BLaER1 treated with 17β-estradiol and CSF1 and Interleukin-3, amounts not matched to agents 10 nM and 100 nM (cell line): Measurements from ENCODE around the gene SLC35A5.

Experiments used
- H3K27ac ChIP-seq, 11 experiments: shearing (Covaris generic); formaldehyde crosslinking; 2 replicates each; pipeline ENCODE4 v1.8.1; 2022
- H3K27me3 ChIP-seq, 11 experiments: shearing (Covaris generic); formaldehyde crosslinking; 2 replicates each; pipeline ENCODE4 v1.8.1; 2022
- H3K36me3 ChIP-seq, 11 experiments: shearing (Covaris generic); formaldehyde crosslinking; 2 replicates each; pipeline ENCODE4 v1.8.1; 2022
- H3K4me1 ChIP-seq, 10 experiments: shearing (Covaris generic); formaldehyde crosslinking; 2 replicates each; pipeline ENCODE4 v1.8.1; 2022
- H3K4me2 ChIP-seq, 11 experiments: shearing (Covaris generic); formaldehyde crosslinking; 2 replicates each; pipeline ENCODE4 v1.8.1; 2022
- H3K4me3 ChIP-seq, 10 experiments: shearing (Covaris generic); formaldehyde crosslinking; 2 replicates each; pipeline ENCODE4 v1.8.1; 2022
- H3K9ac ChIP-seq, 11 experiments: shearing (Covaris generic); formaldehyde crosslinking; 2 replicates each; pipeline ENCODE4 v1.8.1; 2022
- H3K9me3 ChIP-seq, 11 experiments: shearing (Covaris generic); formaldehyde crosslinking; replicated peaks in 1 of 11; 2 replicates each; pipeline ENCODE4 v1.8.1; 2022
- H4K20me1 ChIP-seq, 11 experiments: shearing (Covaris generic); formaldehyde crosslinking; 2 replicates each; pipeline ENCODE4 v1.8.1; 2022
- Cebpa-rat ChIP-seq, 11 experiments: shearing (Covaris generic); IDR thresholded peaks; 2 replicates each; pipeline ENCODE4 v1.8.1; 2022

Gene SLC35A5

GRCh38 chr3:112605285-112605684 is 43.4 kb downstream of the SLC35A5 start:
- Histone ChIP-seq H3K36me3 (no peaks in the 10 kb centered on the region), H3K27ac (no peak overlapping the region; a peak in 2 of 22 replicates), H3K9me3 (no peaks in the 10 kb centered on the region), H3K4me1 (peaks cover 10 to 18% (median 16%) of the 10 kb centered on the region in 10 experiments), H3K9ac (no peak overlapping the region), H3K27me3 (no peaks in the 10 kb centered on the region), H3K4me3 (no peak overlapping the region), H4K20me1 (no peaks in the 10 kb centered on the region), H3K4me2 (peak overlapping the region; percentile 14 to 80 (median 65); a peak in 17 of 22 replicates)
- no peak for TF ChIP-seq Cebpa-rat (IDR thresholded peaks at IDR 0.05)

- H3K4me3 ChIP-seq, result no peak overlapping the region
- H3K9ac ChIP-seq, result no peak overlapping the region
- H3K27me3 ChIP-seq, result no peaks in the 10 kb centered on the region
- peaks cover 10 to 20% (median 16%) of the 10 kb centered on the region in 10 experiments for H3K4me1 ChIP-seq
- no peaks in the 10 kb centered on the region for H3K9me3 ChIP-seq
- no peaks in the 10 kb centered on the region for H4K20me1 ChIP-seq
- no peak for TF ChIP-seq Cebpa-rat (IDR thresholded peaks at IDR 0.05)
- H3K27ac ChIP-seq, result no peak overlapping the region
- H3K4me2 ChIP-seq, result no peak overlapping the region
- H3K36me3 ChIP-seq, result no peaks in the 10 kb centered on the region
These were observed 44.3 kb downstream of the SLC35A5 start for GRCh38 chr3:112606098-112606497.

GRCh38 chr3:112607863-112608262 is 46.0 kb downstream of the SLC35A5 start:
- Histone ChIP-seq H3K27ac (no peak overlapping the region), H3K4me1 (peaks cover 10 to 20% (median 16%) of the 10 kb centered on the region in 10 experiments), H3K9me3 (no peaks in the 10 kb centered on the region), H3K4me2 (no peak overlapping the region), H3K9ac (no peak overlapping the region), H3K27me3 (no peaks in the 10 kb centered on the region), H4K20me1 (no peaks in the 10 kb centered on the region), H3K4me3 (no peak overlapping the region), H3K36me3 (no peaks in the 10 kb centered on the region)
- TF ChIP-seq Cebpa-rat (IDR thresholded peaks at IDR 0.05), result no peak

- Histone ChIP-seq H3K9me3 (no peaks in the 10 kb centered on the region), H3K27me3 (no peaks in the 10 kb centered on the region), H3K4me1 (peaks cover 4 to 12% (median 5%) of the 10 kb centered on the region in 10 experiments; a peak in 18 of 20 replicates), H3K27ac (no peak overlapping the region), H3K4me2 (peak overlapping the region in 1 of 11 experiments; percentile 42; a peak in 1 of 22 replicates), H3K36me3 (no peaks in the 10 kb centered on the region), H3K9ac (no peak overlapping the region), H4K20me1 (no peaks in the 10 kb centered on the region), H3K4me3 (no peak overlapping the region)
- TF ChIP-seq Cebpa-rat (IDR thresholded peaks at IDR 0.05), result no peak
These were observed 48.3 kb downstream of the SLC35A5 start for GRCh38 chr3:112610121-112610520.

- TF ChIP-seq Cebpa-rat (IDR thresholded peaks at IDR 0.05), result no peak
These were observed 50.1 kb downstream of the SLC35A5 start for GRCh38 chr3:112611752-112612515.

GRCh38 chr3:112615989-112616731 is 54.3 kb downstream of the SLC35A5 start:
- Histone ChIP-seq H3K4me2 (no peak overlapping the region), H3K27ac (no peak overlapping the region), H3K9me3 (no peaks in the 10 kb centered on the region), H3K4me3 (no peak overlapping the region), H3K27me3 (no peaks in the 10 kb centered on the region), H3K9ac (no peak overlapping the region), H4K20me1 (no peaks in the 10 kb centered on the region), H3K4me1 (peaks cover 0 to 7% (median 0%) of the 10 kb centered on the region in 10 experiments; a peak in 3 of 20 replicates), H3K36me3 (no peaks in the 10 kb centered on the region)
- TF ChIP-seq Cebpa-rat (IDR thresholded peaks at IDR 0.05), result no peak

More at GRCh38 chr3:112611752-112612515, 50.1 kb downstream of the SLC35A5 start:
- Histone ChIP-seq H3K4me3 (no peak overlapping the region), H4K20me1 (no peaks in the 10 kb centered on the region), H3K4me2 (no peak overlapping the region), H3K9ac (no peak overlapping the region), H3K36me3 (no peaks in the 10 kb centered on the region), H3K27me3 (no peaks in the 10 kb centered on the region), H3K9me3 (no peaks in the 10 kb centered on the region), H3K27ac (no peak overlapping the region), H3K4me1 (peaks cover 0 to 9% (median 0%) of the 10 kb centered on the region in 10 experiments; a peak in 2 of 20 replicates)

GRCh38 chr3:112617285-112617684 is 55.4 kb downstream of the SLC35A5 start:
- no peaks in the 10 kb centered on the region for H3K27me3 ChIP-seq
- H3K27ac ChIP-seq, result no peak overlapping the region
- H4K20me1 ChIP-seq, result no peaks in the 10 kb centered on the region
- H3K36me3 ChIP-seq, result no peaks in the 10 kb centered on the region
- H3K4me3 ChIP-seq, result no peak overlapping the region
- H3K9ac ChIP-seq, result no peak overlapping the region
- H3K9me3 ChIP-seq, result no peaks in the 10 kb centered on the region
- no peak for TF ChIP-seq Cebpa-rat (IDR thresholded peaks at IDR 0.05)
- H3K4me1 ChIP-seq, result peaks cover 0 to 7% (median 0%) of the 10 kb centered on the region in 10 experiments; a peak in 3 of 20 replicates
- no peak overlapping the region for H3K4me2 ChIP-seq

GRCh38 chr3:112619295-112619694 is 57.5 kb downstream of the SLC35A5 start:
- H3K27ac ChIP-seq, result no peak overlapping the region
- no peaks in the 10 kb centered on the region for H3K9me3 ChIP-seq
- no peak for TF ChIP-seq Cebpa-rat (IDR thresholded peaks at IDR 0.05)

GRCh38 chr3:112623213-112623612 is 61.4 kb downstream of the SLC35A5 start:
- Histone ChIP-seq H4K20me1 (no peaks in the 10 kb centered on the region), H3K9ac (no peak overlapping the region), H3K4me2 (no peak overlapping the region), H3K4me1 (peaks cover 0 to 7% (median 0%) of the 10 kb centered on the region in 10 experiments; a peak in 3 of 20 replicates), H3K4me3 (no peak overlapping the region), H3K27ac (no peak overlapping the region), H3K27me3 (no peaks in the 10 kb centered on the region), H3K9me3 (no peaks in the 10 kb centered on the region), H3K36me3 (no peaks in the 10 kb centered on the region)
- TF ChIP-seq Cebpa-rat (IDR thresholded peaks at IDR 0.05), result no peak

More at GRCh38 chr3:112619295-112619694, 57.5 kb downstream of the SLC35A5 start:
- Histone ChIP-seq H3K4me3 (no peak overlapping the region), H3K36me3 (no peaks in the 10 kb centered on the region), H3K4me2 (no peak overlapping the region; a peak in 1 of 22 replicates), H3K9ac (no peak overlapping the region), H3K27me3 (no peaks in the 10 kb centered on the region), H3K4me1 (peaks cover 0 to 7% (median 0%) of the 10 kb centered on the region in 10 experiments; a peak in 3 of 20 replicates), H4K20me1 (no peaks in the 10 kb centered on the region)
